GM19239 (cell line): ENCODE results near the gene ZNF648.
"Not testable (repeated sequence)": the region's sequence is repeated elsewhere in the genome, so short reads cannot be mapped to it uniquely, and the experiment has no call there.

Source experiments
- DNase-seq: peaks from one replicate; pipeline ENCODE4 v3.0.0; 2011; ENCODE audit warnings: low spot score; ENCODE audit not compliant: insufficient read length
- FAIRE-seq: peaks from 2 replicates; lab custom pipeline; 2011; peaks lifted over from hg19 to GRCh38; lab: Jason Lieb, UNC

The ZNF648 gene

DNA sequence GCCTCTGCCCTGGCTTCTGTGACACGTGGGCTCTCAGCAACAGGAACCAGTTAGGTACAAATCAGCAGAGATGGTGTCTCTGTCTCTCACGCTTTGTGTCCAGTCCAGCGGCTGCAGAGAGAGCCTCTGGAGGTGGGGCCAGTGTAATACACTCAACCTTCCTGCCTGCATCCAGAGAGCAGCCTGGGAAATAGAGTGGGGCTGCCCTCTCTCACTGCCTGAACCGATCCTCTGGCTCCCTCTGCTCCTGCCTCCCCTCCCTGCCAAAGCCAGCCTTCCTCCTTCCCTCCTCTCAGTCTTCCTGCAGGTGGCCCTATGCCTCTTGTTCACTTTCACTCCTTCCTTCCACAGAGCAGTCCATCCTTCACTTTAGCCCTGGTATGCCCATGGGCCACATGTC is at the start of gene ZNF648:
ZNF648 (minus strand) TSS at position 119 of the 400 bp plus-strand sequence. CDS start 3,702 bp downstream, outside the sequence.
- DNase-seq = no peak
- no peak for FAIRE-seq

GRCh38 chr1:182110635-182111034 is 49.1 kb upstream of the ZNF648 start:
- FAIRE-seq = no peak
- no peak for DNase-seq

GRCh38 chr1:182109771-182110170 is 48.3 kb upstream of the ZNF648 start:
- FAIRE-seq (no peak), DNase-seq (no peak)

DNA sequence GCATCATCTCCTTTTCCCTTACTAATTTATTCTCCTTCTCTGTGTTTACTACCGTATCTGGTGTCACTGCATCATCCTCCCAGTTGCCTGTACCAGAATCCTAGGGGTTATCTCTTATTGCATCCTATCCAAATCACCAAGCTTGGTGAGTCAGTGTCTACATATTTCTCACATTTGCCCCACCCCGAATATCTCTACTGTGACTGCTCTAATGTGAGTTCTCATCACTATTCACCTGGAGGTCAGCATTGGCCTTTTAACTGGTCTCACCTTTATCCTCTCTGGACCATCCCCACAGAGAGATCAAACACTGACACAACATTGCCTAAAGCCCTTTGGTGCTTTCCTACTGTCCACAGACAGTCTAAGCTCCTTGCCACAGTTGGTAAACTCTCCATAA is 45.7 kb upstream of the ZNF648 start:
- DNase-seq (no peak), FAIRE-seq (no peak)

DNA sequence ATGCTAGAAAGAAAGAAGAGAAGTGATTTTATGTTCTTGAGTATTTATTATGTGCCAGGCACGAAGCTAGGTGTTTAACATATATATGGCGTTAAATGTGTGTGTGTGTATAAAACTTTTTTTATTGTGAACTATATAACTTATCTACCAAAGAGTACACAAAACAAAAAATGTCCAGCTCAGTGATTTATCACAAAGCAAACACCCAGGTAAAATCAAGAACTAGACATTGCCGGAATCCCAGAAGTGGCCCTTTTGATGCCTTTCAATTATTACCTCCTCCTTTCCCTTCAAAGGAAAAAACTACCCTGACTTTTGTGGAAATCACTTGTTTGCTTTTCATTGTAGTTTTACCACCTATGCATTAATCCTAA is 40.5 kb upstream of the ZNF648 start:
- no peak for FAIRE-seq
- DNase-seq = no peak

DNA sequence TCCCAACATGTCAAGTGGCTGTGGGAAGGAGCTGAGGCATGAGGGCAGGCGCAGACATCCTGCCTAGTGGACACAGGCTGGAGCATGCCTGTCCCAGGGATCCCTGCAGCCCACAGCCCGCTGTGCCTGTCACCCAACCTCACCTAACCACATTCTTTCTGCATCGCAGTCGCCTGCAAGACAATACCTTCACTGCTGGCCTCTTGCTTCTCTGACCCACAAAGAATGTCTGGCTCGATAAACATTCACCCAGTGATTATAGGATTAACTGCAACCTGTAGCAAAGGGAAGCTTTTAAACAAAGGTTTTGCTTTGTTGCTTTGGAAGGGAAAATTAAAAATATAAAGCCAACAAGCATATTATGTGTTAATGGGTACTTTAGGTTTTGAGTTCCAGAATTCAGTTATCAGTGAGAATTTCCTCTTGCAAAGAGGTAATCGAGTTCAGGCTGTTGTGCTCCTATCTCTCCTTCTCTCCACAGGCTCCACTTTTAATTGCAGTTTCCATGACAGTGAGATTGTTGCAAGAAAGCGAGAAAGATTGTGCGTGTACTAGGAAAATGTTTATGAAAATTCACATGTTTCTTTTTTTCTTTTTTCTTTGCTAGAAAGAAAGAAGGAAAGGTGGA is 40.0 kb upstream of the ZNF648 start:
- DNase-seq (no peak), FAIRE-seq (no peak)

DNA sequence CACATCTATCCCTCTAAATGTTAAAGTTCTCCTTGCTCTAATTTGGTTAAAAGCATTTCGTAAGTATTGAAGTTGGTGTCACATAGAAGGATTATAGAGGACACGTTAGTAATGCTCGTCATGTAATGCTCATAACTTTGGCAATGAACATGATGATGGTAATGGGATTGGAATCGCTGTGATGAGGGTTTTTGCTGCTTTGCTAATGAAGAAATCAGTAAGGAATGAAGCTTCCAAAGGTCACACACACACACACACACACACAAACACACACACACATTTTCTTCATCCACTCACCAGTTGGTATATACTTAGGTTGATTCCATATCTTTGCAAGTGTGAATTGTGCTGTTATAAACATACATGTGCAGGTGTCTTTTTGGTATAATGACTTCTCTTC is 36.8 kb upstream of the ZNF648 start:
- DNase-seq = no peak
- no peak for FAIRE-seq

DNA sequence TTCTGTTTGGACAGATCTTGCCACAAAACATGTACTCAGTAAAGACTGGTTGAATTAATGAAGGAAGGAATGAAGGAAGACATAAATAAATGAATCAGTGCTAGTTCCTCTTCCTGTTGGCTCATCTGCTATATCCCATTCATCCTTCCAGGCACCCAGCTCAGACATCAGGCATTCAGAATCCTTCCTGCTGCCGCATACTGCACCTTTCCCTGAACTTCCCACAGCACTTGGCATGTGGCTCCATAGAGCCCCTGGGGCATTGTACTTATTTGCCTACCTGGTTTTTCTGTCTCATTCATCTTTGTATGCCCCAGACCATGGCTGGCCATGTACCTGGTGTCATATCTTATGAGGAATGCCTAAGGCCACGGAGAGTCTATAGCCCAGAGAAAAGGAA is 34.4 kb upstream of the ZNF648 start:
- no peak for FAIRE-seq
- DNase-seq = no peak

DNA sequence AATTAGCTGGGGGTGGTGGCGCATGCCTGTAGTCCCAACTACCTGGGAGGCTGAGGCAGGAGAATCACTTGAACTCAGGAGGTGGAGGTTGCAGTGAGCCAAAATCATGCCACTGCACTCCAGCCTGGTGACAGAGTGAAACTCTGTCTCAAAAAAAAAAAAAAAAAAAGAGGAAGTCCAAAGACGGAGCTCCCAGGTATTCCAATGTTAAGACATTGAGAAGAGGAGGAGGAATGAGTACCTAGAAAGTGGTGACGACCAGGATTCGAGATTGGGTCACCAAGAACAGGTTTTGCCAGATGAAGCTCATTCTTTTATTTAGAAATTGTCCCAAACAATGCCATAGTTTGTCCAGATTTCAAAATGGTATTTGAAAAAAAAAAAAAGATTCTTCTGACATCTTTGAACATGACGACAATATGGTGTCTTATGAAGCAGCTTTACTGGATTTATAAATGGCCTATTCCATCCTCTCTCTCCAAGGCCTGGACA is 33.0 kb upstream of the ZNF648 start:
- not testable (repeated sequence) for FAIRE-seq, DNase-seq

- FAIRE-seq (no peak), DNase-seq (no peak)
Measured at GRCh38 chr1:182093781-182094180, 32.3 kb upstream of the ZNF648 start.

GRCh38 chr1:182092336-182092735 is 30.8 kb upstream of the ZNF648 start:
- DNase-seq = no peak
- no peak for FAIRE-seq

GRCh38 chr1:182091083-182091482 is 29.6 kb upstream of the ZNF648 start:
- no peak for FAIRE-seq
- DNase-seq = no peak

- no peak for DNase-seq
- no peak for FAIRE-seq
Measured at GRCh38 chr1:182087719-182088350, 26.3 kb upstream of the ZNF648 start.

DNA sequence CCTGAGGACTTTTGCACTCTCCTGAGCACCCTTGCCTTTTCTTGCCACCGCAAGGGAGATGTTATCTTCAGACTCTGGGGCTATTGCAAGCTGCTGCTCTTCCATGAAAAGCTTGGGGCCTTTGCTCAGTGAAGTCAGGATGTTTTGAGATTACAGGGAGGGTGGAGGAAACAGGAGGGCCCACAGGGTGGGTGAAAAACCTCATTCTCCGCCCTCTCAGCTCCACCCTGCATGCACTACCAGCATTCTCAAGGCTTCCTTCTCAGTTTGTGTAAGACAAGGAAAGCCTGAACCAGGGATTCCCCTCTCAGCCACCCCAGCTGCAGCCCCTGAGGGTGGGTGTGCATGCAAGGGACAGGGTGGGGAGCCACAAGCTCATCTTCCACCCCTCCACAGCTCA is 25.8 kb upstream of the ZNF648 start:
- DNase-seq (no peak), FAIRE-seq (no peak)

DNA sequence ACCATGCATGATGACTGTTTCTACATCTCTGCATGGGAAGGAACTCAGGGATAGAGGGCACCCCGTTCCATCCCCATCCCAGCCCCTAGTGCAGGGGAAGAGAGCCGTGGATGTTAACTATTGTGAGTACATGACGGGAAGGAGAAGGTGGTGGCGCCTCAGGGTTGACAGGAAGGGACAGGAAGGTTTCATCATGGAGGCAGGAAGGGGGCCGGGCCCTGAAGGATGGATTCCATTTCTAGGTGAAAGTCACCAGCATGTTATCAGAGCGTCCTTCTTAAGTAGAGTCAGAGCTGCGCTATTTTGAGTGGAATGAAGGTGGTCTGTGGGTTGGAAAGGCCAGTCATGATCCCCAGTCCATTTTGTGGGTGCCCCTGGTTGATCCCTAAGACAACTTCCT is 25.1 kb upstream of the ZNF648 start:
- FAIRE-seq = no peak
- no peak for DNase-seq

- DNase-seq = no peak
- FAIRE-seq = no peak
Measured at GRCh38 chr1:182086136-182086535, 24.6 kb upstream of the ZNF648 start.

- no peak for FAIRE-seq
- no peak for DNase-seq
Measured at GRCh38 chr1:182085726-182086125, 24.2 kb upstream of the ZNF648 start.

GRCh38 chr1:182084487-182085316 is 23.2 kb upstream of the ZNF648 start:
- DNase-seq (peak; percentile 65), FAIRE-seq (peak; percentile 23)

DNA sequence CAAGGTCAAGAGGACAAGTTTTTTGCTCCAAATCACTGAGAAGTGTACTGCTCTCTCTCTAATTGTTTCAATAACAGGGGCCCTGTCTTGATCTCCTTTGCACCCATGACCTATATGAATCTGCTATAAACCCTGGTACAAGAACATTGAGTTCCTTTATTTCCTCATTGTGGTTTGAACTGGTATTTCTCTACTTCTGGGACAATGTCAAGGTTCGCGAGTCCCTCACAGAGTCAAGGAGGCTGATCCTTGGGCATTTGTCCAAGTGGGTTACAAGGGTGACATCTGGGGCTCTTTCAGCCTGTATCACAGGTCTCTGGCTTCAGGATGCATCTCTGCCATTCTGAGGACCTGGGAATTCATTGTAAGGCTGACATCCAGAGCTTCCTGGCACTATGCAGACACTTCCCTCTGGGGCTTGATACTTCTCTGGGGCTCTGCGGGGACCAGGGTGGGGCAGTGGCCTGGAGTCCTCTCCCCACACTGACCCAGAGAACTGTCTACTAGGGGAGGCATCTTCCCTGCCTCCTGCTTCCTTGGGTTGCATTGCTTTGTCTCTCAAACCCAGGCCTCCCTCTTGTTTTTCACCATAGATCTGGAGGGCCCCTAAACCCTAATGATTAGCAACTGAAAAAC is 22.5 kb upstream of the ZNF648 start:
- FAIRE-seq (no peak), DNase-seq (no peak)

GRCh38 chr1:182080955-182081582 is 19.6 kb upstream of the ZNF648 start:
- DNase-seq (peak; percentile 29), FAIRE-seq (peak; percentile 55)
